NCI-H748 (cell line): Measurements from ENCODE around the gene PLEKHG3.
A peak's percentile ranks its signal among the peaks of the same experiment; 100 is the strongest.
"Not testable (repeated sequence)": the region's sequence is repeated elsewhere in the genome, so short reads cannot be mapped to it uniquely, and the experiment has no call there.

ENCODE experiments used
- DNase-seq: peaks from one replicate; lab custom pipeline; 2025; ENCODE audit not compliant: unreplicated experiment; lab: John Stamatoyannopoulos, UW

PLEKHG3 gene

GRCh38 chr14:64686282-64686615, 18.0 kb upstream of the PLEKHG3 start:
- DNase-seq, result no peak

GRCh38 chr14:64688031-64688430, 16.2 kb upstream of the PLEKHG3 start:
- no peak for DNase-seq

- no peak for DNase-seq
These were observed 15.4 kb upstream of the PLEKHG3 start for GRCh38 chr14:64688811-64689281.

GRCh38 chr14:64689289-64689688, 14.9 kb upstream of the PLEKHG3 start:
- DNase-seq, result no peak

GRCh38 chr14:64690607-64691006, 13.6 kb upstream of the PLEKHG3 start:
- not testable (repeated sequence) for DNase-seq

GRCh38 chr14:64691376-64691775, 12.8 kb upstream of the PLEKHG3 start:
- no peak for DNase-seq

- no peak for DNase-seq
These were observed 11.8 kb upstream of the PLEKHG3 start for GRCh38 chr14:64692189-64692985.

- no peak for DNase-seq
These were observed 11.0 kb upstream of the PLEKHG3 start for GRCh38 chr14:64692986-64693809.

- DNase-seq, result no peak
These were observed 10.4 kb upstream of the PLEKHG3 start for GRCh38 chr14:64693810-64694165.

GRCh38 chr14:64695071-64695470, 9.2 kb upstream of the PLEKHG3 start:
- DNase-seq, result no peak

GRCh38 chr14:64696355-64696857, 7.8 kb upstream of the PLEKHG3 start:
- peak; percentile 48 for DNase-seq

- peak; percentile 9 for DNase-seq
These were observed 5.3 kb upstream of the PLEKHG3 start for GRCh38 chr14:64698903-64699302.

GRCh38 chr14:64700290-64700689, 3.9 kb upstream of the PLEKHG3 start:
- no peak for DNase-seq

- no peak for DNase-seq
These were observed 3.3 kb upstream of the PLEKHG3 start for GRCh38 chr14:64700894-64701293.

- DNase-seq, result no peak
These were observed 2.6 kb upstream of the PLEKHG3 start for GRCh38 chr14:64701660-64702059.

- peak; percentile 83 for DNase-seq
These were observed 1.5 kb upstream of the PLEKHG3 start for GRCh38 chr14:64702493-64703394.

- peak; percentile 82 for DNase-seq
These were observed 655 bp upstream of the PLEKHG3 start for GRCh38 chr14:64703395-64704142.

- DNase-seq, result peak; percentile 62
These were observed 638 bp downstream of the PLEKHG3 start for GRCh38 chr14:64704743-64705380.

- DNase-seq, result peak; percentile 41
These were observed 1.3 kb downstream of the PLEKHG3 start for GRCh38 chr14:64705381-64706118.
